Right lobe of liver (tissue), 4 donors: ENCODE measurements around the gene NDUFV2.

ENCODE experiments used
- CTCF ChIP-seq, 4 donors: fragments of 200-600 bp in 3 of 4; fragments of 450-650 bp in 1 of 4; IDR thresholded peaks; one replicate each; pipeline versions ENCODE4 v1.5.1 to v1.8.0; 2016 to 2022; ENCODE audit warnings: antibody characterized with exemption in 4 of 4, mild to moderate bottlenecking in 2 of 4
- POLR2A ChIP-seq: fragments of 450-650 bp; IDR thresholded peaks from one replicate; pipeline ENCODE4 v1.6.1; 2017; ENCODE audit warnings: antibody characterized with exemption, mild to moderate bottlenecking
- donor health status: DM: no; HTN: no; CAD: no.
- donor health status: DM: no; HTN: no; CAD: no.
- donor health status: DM: no; HTN: yes; CAD: no.

- TF ChIP-seq POLR2A (no peak), CTCF (IDR thresholded peaks at IDR 0.05) (no peak)
These were observed 7.9 kb upstream of the NDUFV2 start for GRCh38 chr18:9094307-9095226.
